SK-N-DZ (cell line): ENCODE measurements around the gene ZNF462.
"Not testable (repeated sequence)": the region's sequence is repeated elsewhere in the genome, so short reads cannot be mapped to it uniquely, and the experiment has no call there.

Experiments
- DNase-seq: peaks from one replicate; pipeline ENCODE4 v3.0.0-alpha.2; 2015; ENCODE audit warnings: low spot score

The ZNF462 gene

GRCh38 chr9:106962615-106963363, 99.8 kb downstream of the ZNF462 start:
- DNase-seq: no peak

DNA sequence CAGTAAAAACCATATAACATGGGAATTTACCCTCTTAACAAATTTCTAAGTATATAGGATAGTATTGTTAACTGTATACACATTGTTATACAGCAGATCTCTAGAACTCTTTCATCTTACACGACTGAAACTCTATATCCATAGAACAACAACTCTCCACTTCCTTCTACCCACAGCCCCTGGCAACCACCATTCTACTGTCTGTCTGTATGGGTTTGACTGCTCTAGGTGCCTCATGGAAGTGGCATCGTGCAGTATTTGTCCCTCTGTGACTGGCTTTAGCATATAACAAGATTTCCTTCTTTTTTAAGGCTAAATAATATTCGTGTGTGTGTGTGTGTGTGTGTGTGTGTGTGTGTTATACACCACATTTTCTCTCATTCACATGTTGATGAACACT, 100.7 kb downstream of the ZNF462 start:
- no peak for DNase-seq

DNA sequence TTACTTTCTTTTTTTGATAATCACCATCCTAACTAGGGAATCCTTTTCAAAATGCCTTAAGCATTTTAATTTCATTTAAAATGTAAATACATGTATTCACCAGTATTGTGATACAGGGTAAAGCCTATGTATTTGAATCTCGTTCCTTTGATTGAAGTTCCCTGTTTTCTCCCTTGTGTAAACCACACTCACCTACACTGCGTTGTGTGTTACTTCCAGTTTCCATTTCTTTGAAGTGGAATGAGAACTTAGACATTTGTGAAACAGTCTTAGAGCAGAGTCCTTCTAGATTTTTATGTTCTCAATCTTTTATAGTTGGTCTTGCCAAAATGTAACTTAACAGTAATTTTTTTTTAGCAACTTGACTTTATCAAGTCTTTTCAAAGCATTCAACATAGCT, 101.4 kb downstream of the ZNF462 start:
- DNase-seq: no peak

GRCh38 chr9:106964822-106965525, 102.0 kb downstream of the ZNF462 start:
- no peak for DNase-seq

- no peak for DNase-seq
Measured at GRCh38 chr9:106966481-106966880, 103.5 kb downstream of the ZNF462 start.

DNA sequence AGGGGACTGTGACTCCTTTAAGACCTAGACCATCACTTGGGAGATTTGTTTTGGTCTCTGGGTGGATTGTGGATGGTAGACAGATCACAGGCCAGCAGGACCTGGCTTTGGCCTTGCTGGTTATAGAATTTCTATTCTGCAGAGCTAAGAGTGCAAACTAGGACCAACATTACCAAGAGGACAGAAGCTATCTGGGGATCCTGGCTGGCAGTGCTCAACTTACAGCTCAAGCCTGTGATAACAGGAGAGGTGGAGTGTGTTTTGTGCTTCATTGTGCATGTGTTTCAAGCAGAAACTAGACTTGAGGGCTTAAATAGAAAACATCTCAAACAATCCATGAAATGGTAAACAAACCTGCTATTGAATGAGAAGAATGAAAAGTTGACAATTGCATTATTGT, 106.7 kb downstream of the ZNF462 start:
- DNase-seq: no peak

DNA sequence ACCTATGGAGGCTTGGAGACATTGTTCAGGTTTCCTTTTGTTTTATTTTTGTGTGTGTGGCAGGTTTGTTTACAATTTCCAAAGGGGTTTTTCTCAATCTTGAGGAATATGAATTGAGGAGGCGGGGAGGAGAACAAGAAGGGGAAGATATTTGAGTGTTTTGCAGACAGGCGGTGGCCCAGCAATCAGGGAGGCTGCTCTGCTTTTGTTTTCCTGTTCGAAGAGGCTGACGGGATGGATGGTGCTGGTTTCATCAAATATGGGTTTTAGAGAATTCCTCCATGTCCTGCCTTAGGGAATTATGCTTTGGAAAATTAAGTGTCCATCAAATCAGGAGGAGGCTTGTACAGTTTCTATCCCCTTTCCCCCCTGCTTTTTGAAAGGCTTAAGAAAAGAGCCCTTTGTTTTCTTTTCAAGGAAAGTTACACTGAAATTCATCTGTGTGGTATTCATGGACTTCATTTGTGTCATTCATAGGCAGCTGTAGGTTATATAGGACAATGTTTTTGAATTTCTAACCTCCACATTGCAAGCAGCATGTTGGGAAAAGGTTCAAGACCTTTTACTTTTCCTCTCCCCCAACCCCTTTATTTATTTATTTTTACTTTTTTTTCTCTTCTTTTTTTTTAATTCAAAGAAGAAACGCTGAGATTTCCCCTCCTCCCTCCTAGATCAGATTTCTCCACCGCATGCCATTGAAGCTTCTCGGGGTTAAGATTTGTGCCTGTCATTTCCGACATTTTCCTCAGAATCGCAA, 107.4 kb downstream of the ZNF462 start:
- DNase-seq: no peak

- DNase-seq: no peak
Measured at GRCh38 chr9:106970976-106971457, 108.1 kb downstream of the ZNF462 start.

DNA sequence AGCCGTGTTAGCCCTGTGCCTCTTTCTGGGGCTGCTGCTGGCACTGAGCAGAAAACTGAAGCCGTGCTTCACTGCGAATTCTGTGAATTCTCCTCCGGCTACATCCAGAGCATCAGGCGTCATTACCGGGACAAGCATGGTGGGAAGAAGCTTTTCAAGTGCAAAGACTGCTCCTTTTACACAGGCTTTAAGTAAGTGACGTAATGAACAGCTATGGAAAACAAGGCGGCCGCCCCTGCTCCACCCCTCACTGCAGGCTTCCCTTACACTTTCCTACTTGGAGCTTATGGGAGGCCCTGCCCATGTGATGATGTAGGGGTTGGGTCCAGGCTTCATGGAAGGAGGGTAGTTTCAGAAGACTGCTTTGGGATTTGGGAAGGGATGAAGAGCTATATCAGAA, 109.1 kb downstream of the ZNF462 start:
- no peak for DNase-seq

- DNase-seq: no peak
Measured at GRCh38 chr9:106974341-106974740, 111.4 kb downstream of the ZNF462 start.

- DNase-seq: no peak
Measured at GRCh38 chr9:106976772-106977171, 113.8 kb downstream of the ZNF462 start.

DNA sequence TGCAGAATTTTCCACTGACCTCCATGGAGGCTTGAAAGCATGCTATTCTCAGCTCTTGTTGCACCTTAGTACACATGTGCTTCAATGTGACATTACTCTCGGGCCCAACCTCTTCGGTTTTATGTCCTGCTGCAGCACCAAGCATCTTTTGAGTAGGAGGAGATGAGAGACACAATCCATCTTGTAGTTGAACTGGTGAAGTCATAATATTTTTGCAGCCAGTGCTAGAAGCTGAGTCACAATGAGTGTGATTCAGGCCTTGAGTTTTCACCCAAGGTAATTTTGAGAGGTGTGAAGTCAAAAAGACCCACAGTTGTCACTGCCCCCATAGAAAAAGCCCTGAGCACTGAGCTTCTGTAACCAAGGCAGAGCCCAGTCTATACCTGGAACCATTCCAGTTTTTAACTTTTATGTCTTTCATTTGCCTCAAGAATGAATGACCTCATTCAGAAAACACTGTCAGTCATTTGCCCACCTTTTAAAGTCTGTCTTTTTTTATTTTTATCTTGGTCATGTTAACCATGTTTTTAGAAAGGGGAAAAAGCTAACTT, 117.7 kb downstream of the ZNF462 start:
- no peak for DNase-seq

DNA sequence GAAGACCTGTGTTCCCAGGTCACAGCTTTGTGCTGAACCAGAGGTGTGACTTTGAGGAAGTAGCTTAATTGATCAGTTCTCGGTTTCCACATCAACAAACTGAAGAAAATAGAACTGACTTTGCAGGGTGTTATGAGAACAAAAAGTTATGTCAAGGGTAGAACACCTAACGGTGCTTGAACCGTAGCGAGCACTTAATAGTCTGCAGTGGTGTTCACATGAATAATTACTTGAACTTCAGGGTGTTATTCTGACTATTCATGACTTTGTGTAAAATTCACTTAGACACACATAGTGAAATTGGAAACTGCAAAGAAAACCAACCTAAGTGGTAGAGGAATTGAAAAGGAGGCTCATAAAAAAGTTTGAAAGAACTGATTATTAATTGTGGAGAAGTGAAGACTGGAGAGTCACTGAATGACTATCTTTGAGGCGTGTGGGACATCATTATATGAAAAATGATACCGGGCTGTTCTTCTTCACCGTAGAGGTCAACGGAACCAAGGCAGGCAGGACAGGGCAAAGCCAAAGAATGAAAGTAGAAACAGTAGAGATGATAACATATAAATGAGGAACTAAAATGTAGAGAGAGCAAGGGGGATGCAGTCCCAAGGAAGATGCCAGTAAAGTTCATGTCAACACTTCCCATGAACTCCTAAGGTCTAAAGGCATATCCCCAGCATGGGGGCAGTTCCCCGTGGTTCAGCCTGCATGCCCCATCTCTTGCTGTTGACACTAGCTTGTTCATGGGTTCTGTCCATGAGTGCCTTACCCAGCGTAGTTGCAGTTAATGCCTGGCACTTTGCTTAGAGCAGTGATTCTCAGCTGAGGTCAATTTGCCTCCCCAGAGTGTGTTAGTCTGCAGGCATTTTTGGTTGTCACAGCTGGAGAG, 118.7 kb downstream of the ZNF462 start:
- DNase-seq: no peak

GRCh38 chr9:106982636-106983035, 119.7 kb downstream of the ZNF462 start:
- no peak for DNase-seq

- DNase-seq: no peak
Measured at GRCh38 chr9:106983346-106983745, 120.4 kb downstream of the ZNF462 start.

- DNase-seq: not testable (repeated sequence)
Measured at GRCh38 chr9:106989904-106990303, 126.9 kb downstream of the ZNF462 start.

GRCh38 chr9:106992186-106992585, 129.2 kb downstream of the ZNF462 start:
- no peak for DNase-seq

DNA sequence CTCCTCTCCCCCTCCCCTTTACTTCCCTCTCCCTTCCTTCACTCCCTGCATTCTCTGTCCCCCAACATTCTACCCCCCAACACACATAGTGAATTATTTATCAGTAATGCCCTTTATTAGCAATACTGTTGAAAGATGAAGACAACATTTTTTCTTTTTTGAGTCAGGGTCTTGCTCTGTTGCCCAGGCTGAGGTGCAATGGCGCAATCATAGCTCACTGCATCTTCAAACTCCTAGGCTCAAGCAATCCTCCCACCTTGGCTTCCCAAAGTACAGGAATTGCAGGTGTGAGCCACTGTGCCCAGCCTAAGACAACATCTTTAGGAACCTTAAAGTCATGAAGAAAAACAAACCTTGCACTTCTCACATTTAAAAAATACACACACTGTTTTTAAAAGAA, 130.6 kb downstream of the ZNF462 start:
- DNase-seq: no peak

- DNase-seq: no peak
Measured at GRCh38 chr9:106994463-106994862, 131.5 kb downstream of the ZNF462 start.

- DNase-seq: no peak
Measured at GRCh38 chr9:107000218-107000617, 137.3 kb downstream of the ZNF462 start.

DNA sequence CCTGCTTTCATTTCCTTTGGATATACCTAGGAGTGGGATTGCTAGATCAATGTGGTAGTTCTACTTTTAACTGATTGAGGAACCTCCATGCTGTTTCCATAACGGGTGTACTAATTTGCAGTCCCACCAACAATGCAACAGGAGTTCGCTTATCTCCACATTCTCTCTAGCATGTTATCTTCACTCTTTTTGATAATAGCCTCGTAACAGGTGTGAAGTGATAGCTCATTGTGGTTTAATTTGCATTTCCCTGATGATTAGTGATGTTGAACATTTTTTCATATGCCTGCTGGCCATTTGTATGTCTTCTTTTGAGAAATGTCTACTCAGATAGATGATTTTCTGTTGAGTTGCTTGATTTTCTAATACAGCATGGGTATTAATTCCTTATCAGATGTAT, 142.2 kb downstream of the ZNF462 start:
- DNase-seq: no peak
